ENCODE data around the gene PAGE4.

DNA sequence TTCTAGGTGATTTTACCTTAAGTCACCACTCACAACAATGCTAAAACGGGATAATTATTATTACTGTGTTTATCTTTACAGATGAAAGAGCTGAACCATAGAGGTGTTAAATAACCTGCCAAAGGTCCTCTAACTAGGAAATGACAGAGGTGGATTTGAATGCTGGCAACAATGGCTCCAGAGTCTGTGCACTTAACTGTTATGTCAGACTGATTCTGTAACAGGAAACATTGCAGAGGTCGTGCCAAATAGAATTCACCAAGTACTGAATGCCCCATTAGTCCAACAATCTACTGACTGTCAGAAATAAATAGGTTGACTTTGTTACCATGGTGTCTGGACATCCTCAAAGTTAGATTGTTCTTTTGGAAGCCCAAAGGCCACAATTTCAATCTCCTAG, 29.2 kb downstream of the PAGE4 start:
- TF ChIP-seq CTCF (IDR thresholded peaks at IDR 0.05) (no peak), ZFX (IDR thresholded peaks at IDR 0.05; ENCODE audit: borderline replicate concordance) (no peak)
